ENCODE results near the gene OR4S2.

GRCh38 chr11:55634813-55635212, 13.3 kb upstream of the OR4S2 start, which contains the start of gene OR4P4:
- TF ChIP-seq CTCF (IDR thresholded peaks at IDR 0.05) (no peak), POLR2A (IDR thresholded peaks at IDR 0.05; ENCODE audit: low read depth) (no peak)

Measured in esophagus muscularis mucosa (tissue), 3 donors.